HEK293 (cell line): ENCODE data around the gene IRAK1BP1.

Experiments
- GLI2 ChIP-seq: fragments of 450-650 bp; formaldehyde crosslinking; IDR thresholded peaks from 2 replicates; pipeline ENCODE4; 2017; ENCODE audit warnings: missing biosample characterization, missing genetic modification characterization, low read depth, borderline replicate concordance
- INSM2 ChIP-seq: fragments of 450-650 bp; formaldehyde crosslinking; IDR thresholded peaks from 2 replicates; pipeline ENCODE4 v1.5.1; 2016; ENCODE audit warnings: missing biosample characterization, missing genetic modification characterization
- MEIS1 ChIP-seq: sonication (generic); formaldehyde crosslinking; IDR thresholded peaks from 2 replicates; pipeline ENCODE4 v1.8.1; 2022; ENCODE audit warnings: missing genetic modification reagents, mild to moderate bottlenecking, borderline replicate concordance
- PRDM2 ChIP-seq: fragments of 450-650 bp; formaldehyde crosslinking; IDR thresholded peaks from 2 replicates; pipeline ENCODE4 v1.5.1; 2016; ENCODE audit warnings: missing biosample characterization, missing genetic modification characterization, borderline replicate concordance
- REST ChIP-seq: fragments of 450-650 bp; formaldehyde crosslinking; IDR thresholded peaks from 2 replicates; pipeline ENCODE4 v1.5.1; 2016; ENCODE audit warnings: missing biosample characterization, missing genetic modification characterization
- TSHZ1 ChIP-seq: fragments of 450-650 bp; formaldehyde crosslinking; IDR thresholded peaks from 2 replicates; pipeline ENCODE4 v1.5.1; 2016; ENCODE audit warnings: missing biosample characterization, missing genetic modification characterization, borderline replicate concordance
- ZFHX2 ChIP-seq: fragments of 450-650 bp; formaldehyde crosslinking; conservative IDR thresholded peaks from 2 replicates; pipeline ENCODE4 v1.5.1; 2016; ENCODE audit warnings: missing biosample characterization, missing genetic modification characterization
- ZFP3 ChIP-seq: fragments of 450-650 bp; formaldehyde crosslinking; IDR thresholded peaks from 2 replicates; pipeline ENCODE4 v1.5.1; 2016; ENCODE audit warnings: low read depth, missing biosample characterization, missing genetic modification characterization
- ZFP41 ChIP-seq: fragments of 450-650 bp; formaldehyde crosslinking; IDR thresholded peaks from 2 replicates; pipeline ENCODE4 v1.5.1; 2016; ENCODE audit warnings: missing biosample characterization, missing genetic modification characterization, borderline replicate concordance
- ZNF18 ChIP-seq: fragments of 450-650 bp; formaldehyde crosslinking; IDR thresholded peaks from 2 replicates; pipeline ENCODE4 v1.5.1; 2016; ENCODE audit warnings: missing biosample characterization, missing genetic modification characterization
- ZNF24 ChIP-seq: fragments of 450-650 bp; formaldehyde crosslinking; IDR thresholded peaks from 2 replicates; pipeline ENCODE4 v1.5.1; 2016; ENCODE audit warnings: missing biosample characterization, missing genetic modification characterization
- ZNF350 ChIP-seq: fragments of 450-650 bp; formaldehyde crosslinking; IDR thresholded peaks from 2 replicates; pipeline ENCODE4 v1.5.0; 2017; ENCODE audit warnings: missing biosample characterization, mild to moderate bottlenecking, missing genetic modification characterization
- ZNF366 ChIP-seq: fragments of 450-650 bp; formaldehyde crosslinking; conservative IDR thresholded peaks from 2 replicates; pipeline ENCODE4 v1.5.1; 2016; ENCODE audit warnings: missing biosample characterization, missing genetic modification characterization
- ZNF529 ChIP-seq: fragments of 450-650 bp; formaldehyde crosslinking; IDR thresholded peaks from 2 replicates; pipeline ENCODE4 v1.5.1; 2017; ENCODE audit warnings: missing genetic modification characterization, missing biosample characterization; ENCODE audit not compliant: insufficient replicate concordance
- ZNF560 ChIP-seq: fragments of 450-650 bp; formaldehyde crosslinking; IDR thresholded peaks from 2 replicates; pipeline ENCODE4 v1.5.1; 2017; ENCODE audit warnings: missing biosample characterization, missing genetic modification characterization, borderline replicate concordance
- ZNF571 ChIP-seq: fragments of 450-650 bp; formaldehyde crosslinking; IDR thresholded peaks from 2 replicates; pipeline ENCODE4 v1.5.0; 2017; ENCODE audit warnings: missing biosample characterization, missing genetic modification characterization
- ZNF629 ChIP-seq: fragments of 450-650 bp; formaldehyde crosslinking; IDR thresholded peaks from 2 replicates; pipeline ENCODE4 v1.5.1; 2017; ENCODE audit warnings: missing biosample characterization, missing genetic modification characterization
- ZNF677 ChIP-seq: fragments of 450-650 bp; IDR thresholded peaks from 2 replicates; pipeline ENCODE4 v1.5.0; 2018; ENCODE audit warnings: missing biosample characterization, mild to moderate bottlenecking, missing genetic modification characterization, moderate library complexity
- ZNF776 ChIP-seq: fragments of 450-650 bp; formaldehyde crosslinking; IDR thresholded peaks from 2 replicates; pipeline ENCODE4 v1.5.0; 2017; ENCODE audit warnings: missing biosample characterization, missing genetic modification characterization, borderline replicate concordance
- ZSCAN18 ChIP-seq: fragments of 450-650 bp; formaldehyde crosslinking; IDR thresholded peaks from 2 replicates; pipeline ENCODE4 v1.5.1; 2016; ENCODE audit warnings: missing biosample characterization, missing genetic modification characterization

The IRAK1BP1 gene

GRCh38 chr6:78867370-78868040 is at the start of gene IRAK1BP1 (continued):
- TF ChIP-seq INSM2 (tag by site-specific recombination) = peak; percentile 38; the same call in 1 of the 2 replicates
- TF ChIP-seq ZNF350 (tag by site-specific recombination) = no peak
- peak; percentile 83 for TF ChIP-seq ZNF629 (tag by site-specific recombination)
- no peak for TF ChIP-seq ZSCAN18
- TF ChIP-seq ZNF24 (tag by site-specific recombination) = peak; percentile 71; the same call in 1 of the 2 replicates
- TF ChIP-seq ZFHX2 (tag by site-specific recombination) = peak; percentile 34; the same call in 1 of the 2 replicates
- peak; percentile 67 for TF ChIP-seq REST (tag by site-specific recombination)
- TF ChIP-seq TSHZ1 (tag by site-specific recombination) = 0 out of 2 replicates have a peak, but pooled peaks have one; percentile 66
- no peak for TF ChIP-seq ZNF529 (tag by site-specific recombination)
- peak; percentile 43; the same call in 1 of the 2 replicates for TF ChIP-seq ZNF366
- no peak for TF ChIP-seq ZNF560
- no peak for TF ChIP-seq ZNF571
- no peak for TF ChIP-seq GLI2 (tag by site-specific recombination)
- TF ChIP-seq ZNF18 (tag by site-specific recombination) = peak; percentile 55; the same call in 1 of the 2 replicates
- no peak for TF ChIP-seq ZFP3 (tag by site-specific recombination)
- no peak for TF ChIP-seq MEIS1
- no peak for TF ChIP-seq PRDM2
- no peak for TF ChIP-seq ZFP41 (tag by site-specific recombination)
- no peak for TF ChIP-seq ZNF776 (tag by site-specific recombination)
- no peak for TF ChIP-seq ZNF677 (tag by site-specific recombination)
